ENCODE measurements around the gene SLC28A3.
A peak's percentile ranks its signal among the peaks of the same experiment; 100 is the strongest.

SLC28A3 gene

GRCh38 chr9:84300271-84300670 lies 40.3 kb downstream of the SLC28A3 start:
- DNase-seq (ENCODE audit: low read depth in 2 of 2) = no peak

GRCh38 chr9:84297162-84297821 lies 43.3 kb downstream of the SLC28A3 start:
- no peak for DNase-seq (ENCODE audit: low read depth in 2 of 2)

- no peak for DNase-seq (ENCODE audit: low read depth in 2 of 2)
These were observed 44.3 kb downstream of the SLC28A3 start for GRCh38 chr9:84296146-84296843.

- DNase-seq (ENCODE audit: low read depth in 2 of 2) = no peak
These were observed 46.2 kb downstream of the SLC28A3 start for GRCh38 chr9:84294241-84294950.

- DNase-seq (ENCODE audit: low read depth in 2 of 2) = no peak
These were observed 47.4 kb downstream of the SLC28A3 start for GRCh38 chr9:84293001-84293798.

- DNase-seq (ENCODE audit: low read depth in 2 of 2) = no peak
These were observed 55.2 kb downstream of the SLC28A3 start for GRCh38 chr9:84285381-84285780.

GRCh38 chr9:84283946-84284345 lies 56.6 kb downstream of the SLC28A3 start:
- DNase-seq (ENCODE audit: low read depth in 2 of 2) = no peak

GRCh38 chr9:84278130-84278529 lies 62.4 kb downstream of the SLC28A3 start:
- DNase-seq (ENCODE audit: low read depth in 2 of 2) = no peak

- no peak for DNase-seq (ENCODE audit: low read depth in 2 of 2)
These were observed 62.9 kb downstream of the SLC28A3 start for GRCh38 chr9:84277646-84278045.

- DNase-seq (ENCODE audit: low read depth in 2 of 2) = no peak
These were observed 63.8 kb downstream of the SLC28A3 start for GRCh38 chr9:84276741-84277140.

GRCh38 chr9:84271921-84272556 lies 68.5 kb downstream of the SLC28A3 start:
- no peak for DNase-seq (ENCODE audit: low read depth in 2 of 2)

GRCh38 chr9:84271531-84271900 lies 69.0 kb downstream of the SLC28A3 start:
- no peak for DNase-seq (ENCODE audit: low read depth in 2 of 2)

- DNase-seq (ENCODE audit: low read depth in 2 of 2) = no peak
These were observed 69.6 kb downstream of the SLC28A3 start for GRCh38 chr9:84270847-84271530.

- no peak for DNase-seq (ENCODE audit: low read depth in 2 of 2)
These were observed 74.4 kb downstream of the SLC28A3 start for GRCh38 chr9:84266087-84266561.

- no peak for DNase-seq (ENCODE audit: low read depth in 2 of 2)
These were observed 76.1 kb downstream of the SLC28A3 start for GRCh38 chr9:84264307-84265029.

GRCh38 chr9:84261070-84261746 lies 79.3 kb downstream of the SLC28A3 start:
- peak; percentile 13 to 26 for DNase-seq (ENCODE audit: low read depth in 2 of 2)

- DNase-seq (ENCODE audit: low read depth in 2 of 2) = no peak
These were observed 82.2 kb downstream of the SLC28A3 start for GRCh38 chr9:84258371-84258770.

GRCh38 chr9:84255696-84256095 lies 84.9 kb downstream of the SLC28A3 start:
- no peak for DNase-seq (ENCODE audit: low read depth in 2 of 2)

- no peak for DNase-seq (ENCODE audit: low read depth in 2 of 2)
These were observed 85.6 kb downstream of the SLC28A3 start for GRCh38 chr9:84254972-84255371.

- DNase-seq (ENCODE audit: low read depth in 2 of 2) = no peak
These were observed 88.6 kb downstream of the SLC28A3 start for GRCh38 chr9:84251921-84252320.

All from stimulated activated CD8-positive, alpha-beta memory T cell treated with anti-CD3 and anti-CD28 coated beads, Interleukin-7, amount 100 ng/mL, for 1 hour (primary cell).